Right forelimb (tissue), 1 donor: ENCODE data around the gene CABP2.

ENCODE experiments used
- DNase-seq: peaks from one replicate; pipeline ENCODE4 v3.0.0-alpha.2; 2018

CABP2 gene

GRCh38 chr11:67470337-67471002 lies 52.8 kb downstream of the CABP2 start:
- no peak for DNase-seq

GRCh38 chr11:67469508-67469811 lies 53.8 kb downstream of the CABP2 start:
- DNase-seq: no peak
